ENCODE measurements around the gene APLP1.

The APLP1 gene

DNA sequence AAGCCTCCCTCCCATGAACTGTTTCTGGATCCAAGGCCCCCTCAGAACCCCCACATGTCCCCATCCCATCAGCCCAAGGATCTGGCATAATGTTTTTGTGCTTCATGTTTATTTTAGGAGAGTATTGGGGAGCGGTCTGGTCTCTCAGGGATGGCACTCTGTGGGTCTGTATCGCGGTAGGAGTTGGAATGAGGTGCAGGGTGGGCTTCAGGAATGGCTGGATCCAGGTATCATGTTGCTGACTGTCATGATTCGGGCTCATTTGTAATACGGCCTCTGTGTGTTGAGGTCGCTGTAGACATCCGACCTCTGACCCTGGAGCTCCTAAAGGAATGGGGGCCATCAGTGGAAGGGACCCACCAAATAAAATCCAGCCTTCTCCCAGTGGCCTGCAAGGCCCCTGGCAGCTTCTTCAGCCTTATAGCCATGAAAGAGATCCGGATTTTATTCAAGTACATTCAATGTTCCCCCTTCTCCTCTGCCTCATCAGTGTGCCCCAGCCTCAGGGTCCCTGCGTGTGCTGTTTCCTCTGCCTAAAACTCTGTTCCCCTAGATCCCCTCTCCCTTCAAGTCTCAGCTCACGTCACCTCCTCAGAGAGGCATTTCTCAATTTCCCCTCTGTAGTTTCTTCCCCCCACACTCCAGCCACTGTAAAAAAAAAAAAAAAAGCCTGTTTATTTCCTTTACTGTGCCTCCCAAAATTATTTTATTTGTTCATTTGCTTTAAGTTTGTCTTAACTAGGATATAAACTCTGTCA lies 36.1 kb downstream of the APLP1 start:
- H3K79me2 ChIP-seq (ENCODE audit: low read length) = no peaks in the 10 kb centered on the region
- no peak overlapping the region for H2AFZ ChIP-seq (ENCODE audit: low read length)
- peaks cover 3% of the 10 kb centered on the region; the same call in 1 of the 2 replicates for H3F3A ChIP-seq (ENCODE audit: insufficient read depth, low read length)
- no peak for TF ChIP-seq EZH2phosphoT487 (IDR thresholded peaks at IDR 0.05; ENCODE audit: low read length)
- TF ChIP-seq, protein P1, sequence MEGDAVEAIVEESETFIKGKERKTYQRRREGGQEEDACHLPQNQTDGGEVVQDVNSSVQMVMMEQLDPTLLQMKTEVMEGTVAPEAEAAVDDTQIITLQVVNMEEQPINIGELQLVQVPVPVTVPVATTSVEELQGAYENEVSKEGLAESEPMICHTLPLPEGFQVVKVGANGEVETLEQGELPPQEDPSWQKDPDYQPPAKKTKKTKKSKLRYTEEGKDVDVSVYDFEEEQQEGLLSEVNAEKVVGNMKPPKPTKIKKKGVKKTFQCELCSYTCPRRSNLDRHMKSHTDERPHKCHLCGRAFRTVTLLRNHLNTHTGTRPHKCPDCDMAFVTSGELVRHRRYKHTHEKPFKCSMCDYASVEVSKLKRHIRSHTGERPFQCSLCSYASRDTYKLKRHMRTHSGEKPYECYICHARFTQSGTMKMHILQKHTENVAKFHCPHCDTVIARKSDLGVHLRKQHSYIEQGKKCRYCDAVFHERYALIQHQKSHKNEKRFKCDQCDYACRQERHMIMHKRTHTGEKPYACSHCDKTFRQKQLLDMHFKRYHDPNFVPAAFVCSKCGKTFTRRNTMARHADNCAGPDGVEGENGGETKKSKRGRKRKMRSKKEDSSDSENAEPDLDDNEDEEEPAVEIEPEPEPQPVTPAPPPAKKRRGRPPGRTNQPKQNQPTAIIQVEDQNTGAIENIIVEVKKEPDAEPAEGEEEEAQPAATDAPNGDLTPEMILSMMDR (IDR thresholded peaks at IDR 0.05; ENCODE audit: low read length) = no peak
- no peak for TF ChIP-seq EZH2 (optimal IDR thresholded peaks at IDR 0.05; ENCODE audit: low read depth, low read length)
- no peak overlapping the region for H3K9ac ChIP-seq (ENCODE audit: low read length)
- no peak for DNase-seq
- no peaks in the 10 kb centered on the region for H4K20me1 ChIP-seq (ENCODE audit: insufficient read depth, low read length)
- H3K36me3 ChIP-seq (replicated peaks; ENCODE audit: insufficient read depth, low read length) = no peaks in the 10 kb centered on the region
- H3K9me3 ChIP-seq (replicated peaks; ENCODE audit: insufficient read depth, low read length) = no peaks in the 10 kb centered on the region
- H3K27me3 ChIP-seq (replicated peaks; ENCODE audit: insufficient read depth, low read length) = peaks cover 43% of the 10 kb centered on the region
- no peaks in the 10 kb centered on the region for H3K9me2 ChIP-seq (replicated peaks; ENCODE audit: insufficient read depth, low read length)
- no peak overlapping the region for H3K27ac ChIP-seq (ENCODE audit: low read length)
- no peak overlapping the region for H3K4me3 ChIP-seq (ENCODE audit: low read length)
- peaks cover 5% of the 10 kb centered on the region; the same call in 1 of the 2 replicates for H3K4me1 ChIP-seq (ENCODE audit: low read length)
- H3K4me2 ChIP-seq (ENCODE audit: low read depth, low read length) = no peak overlapping the region

DNA sequence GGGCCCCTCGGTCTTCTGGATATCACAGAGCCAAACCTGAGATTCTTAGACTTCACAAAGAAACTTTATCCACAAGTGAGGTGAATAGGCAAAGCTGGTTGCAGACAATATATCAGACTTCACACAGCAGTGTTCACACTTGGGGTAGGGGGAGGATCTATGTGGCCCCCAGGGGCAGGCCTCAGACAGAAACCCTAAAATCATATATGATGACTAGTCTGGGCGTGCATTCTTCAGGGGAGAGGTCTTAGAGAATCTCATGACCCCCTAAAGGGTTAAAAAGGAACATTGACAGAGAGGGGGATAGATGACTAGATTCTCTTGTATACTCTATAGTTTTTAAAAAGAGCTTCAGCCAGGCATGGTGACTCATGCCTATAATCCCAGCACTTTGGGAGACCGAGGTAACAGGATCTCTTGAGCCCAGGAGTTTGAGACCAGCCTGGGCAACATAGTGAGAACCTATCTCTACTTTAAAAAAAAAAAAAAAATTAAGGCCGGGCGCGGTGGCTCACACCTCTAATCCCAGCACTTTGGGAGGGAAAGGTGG lies 36.9 kb downstream of the APLP1 start:
- Histone ChIP-seq H3K9ac (ENCODE audit: low read length) (no peak overlapping the region), H3K27me3 (replicated peaks; ENCODE audit: insufficient read depth, low read length) (peaks cover 45% of the 10 kb centered on the region), H3K27ac (ENCODE audit: low read length) (no peak overlapping the region), H3K79me2 (ENCODE audit: low read length) (no peaks in the 10 kb centered on the region), H3K36me3 (replicated peaks; ENCODE audit: insufficient read depth, low read length) (no peaks in the 10 kb centered on the region), H3K4me1 (ENCODE audit: low read length) (peaks cover 5% of the 10 kb centered on the region; the same call in 1 of the 2 replicates), H2AFZ (ENCODE audit: low read length) (no peak overlapping the region), H3K9me3 (replicated peaks; ENCODE audit: insufficient read depth, low read length) (no peaks in the 10 kb centered on the region), H3K4me3 (ENCODE audit: low read length) (no peak overlapping the region), H4K20me1 (ENCODE audit: insufficient read depth, low read length) (no peaks in the 10 kb centered on the region), H3K9me2 (replicated peaks; ENCODE audit: insufficient read depth, low read length) (no peaks in the 10 kb centered on the region), H3K4me2 (ENCODE audit: low read depth, low read length) (no peak overlapping the region), H3F3A (ENCODE audit: insufficient read depth, low read length) (no peaks in the 10 kb centered on the region; the same call in 1 of the 2 replicates)
- TF ChIP-seq EZH2 (optimal IDR thresholded peaks at IDR 0.05; ENCODE audit: low read depth, low read length) (no peak), EZH2phosphoT487 (IDR thresholded peaks at IDR 0.05; ENCODE audit: low read length) (no peak)
- TF ChIP-seq, protein P1 (IDR thresholded peaks at IDR 0.05; ENCODE audit: low read length) = no peak
- DNase-seq = no peak

DNA sequence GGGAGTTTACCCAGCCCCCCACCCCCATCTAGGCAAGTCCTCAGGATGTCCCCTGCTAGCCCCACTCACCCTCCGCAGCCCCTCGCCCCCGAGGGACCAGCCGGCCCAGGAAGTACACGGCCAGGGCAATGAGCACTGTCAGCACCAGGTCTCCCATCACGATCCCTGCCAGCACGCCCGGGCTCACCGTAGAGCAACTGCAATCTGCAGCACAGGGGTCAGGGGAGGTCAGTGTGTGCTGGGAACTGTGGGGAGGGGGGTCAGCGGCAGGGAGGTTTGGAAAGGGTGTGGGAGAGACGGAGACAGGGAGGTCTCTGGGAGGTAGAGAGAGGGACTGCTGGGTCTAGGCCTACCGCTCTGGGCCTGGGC lies 39.0 kb downstream of the APLP1 start:
- Histone ChIP-seq H3K27ac (ENCODE audit: low read length) (no peak overlapping the region), H3K4me3 (ENCODE audit: low read length) (no peak overlapping the region), H2AFZ (ENCODE audit: low read length) (no peak overlapping the region)

More for the DNA sequence above, 39.0 kb downstream of the APLP1 start:
- no peak for DNase-seq
- H3K79me2 ChIP-seq (ENCODE audit: low read length) = no peaks in the 10 kb centered on the region
- peaks cover 5% of the 10 kb centered on the region; the same call in 1 of the 2 replicates for H3K4me1 ChIP-seq (ENCODE audit: low read length)
- H4K20me1 ChIP-seq (ENCODE audit: insufficient read depth, low read length) = no peaks in the 10 kb centered on the region
- no peak overlapping the region for H3K4me2 ChIP-seq (ENCODE audit: low read depth, low read length)
- no peaks in the 10 kb centered on the region for H3K9me3 ChIP-seq (replicated peaks; ENCODE audit: insufficient read depth, low read length)
- H3K27me3 ChIP-seq (replicated peaks; ENCODE audit: insufficient read depth, low read length) = peaks cover 47% of the 10 kb centered on the region
- H3F3A ChIP-seq (ENCODE audit: insufficient read depth, low read length) = no peaks in the 10 kb centered on the region; the same call in 1 of the 2 replicates
- no peaks in the 10 kb centered on the region for H3K9me2 ChIP-seq (replicated peaks; ENCODE audit: insufficient read depth, low read length)
- TF ChIP-seq, protein P1 (IDR thresholded peaks at IDR 0.05; ENCODE audit: low read length) = no peak
- TF ChIP-seq EZH2phosphoT487 (IDR thresholded peaks at IDR 0.05; ENCODE audit: low read length) (no peak), EZH2 (optimal IDR thresholded peaks at IDR 0.05; ENCODE audit: low read depth, low read length) (no peak)
- no peaks in the 10 kb centered on the region for H3K36me3 ChIP-seq (replicated peaks; ENCODE audit: insufficient read depth, low read length)
- no peak overlapping the region for H3K9ac ChIP-seq (ENCODE audit: low read length)
